ENCODE measurements around the gene RBM25. TPM values are rescaled to one million over a fixed set of nuclear protein-coding genes. Genes with fewer than 3 reads are reported as not detected.

RBM25 gene
- total and polyA plus RNA-seq, 2 experiments from 2014 or later: 120 to 204 TPM

DNA sequence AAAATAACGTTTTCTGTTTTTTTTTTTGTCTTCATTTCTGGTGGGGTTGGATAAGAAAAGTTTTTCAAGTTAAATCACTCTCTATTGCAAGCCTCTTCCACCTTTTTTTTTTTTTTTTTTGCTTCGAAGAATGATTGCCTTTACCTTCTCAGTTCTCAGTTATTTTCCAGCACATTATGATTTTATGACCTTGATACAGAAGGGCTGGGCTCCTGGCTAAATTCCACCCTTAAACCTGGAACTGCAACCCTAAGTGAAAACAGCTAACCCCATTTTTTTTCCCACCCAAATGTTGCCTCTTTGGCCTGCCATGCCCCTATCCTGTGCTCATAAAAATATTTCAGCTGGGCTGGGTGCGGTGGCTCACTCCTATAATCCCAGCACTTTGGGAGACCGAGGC is 109.4 kb downstream of the RBM25 start (continued):
- TF ChIP-seq, protein P1, sequence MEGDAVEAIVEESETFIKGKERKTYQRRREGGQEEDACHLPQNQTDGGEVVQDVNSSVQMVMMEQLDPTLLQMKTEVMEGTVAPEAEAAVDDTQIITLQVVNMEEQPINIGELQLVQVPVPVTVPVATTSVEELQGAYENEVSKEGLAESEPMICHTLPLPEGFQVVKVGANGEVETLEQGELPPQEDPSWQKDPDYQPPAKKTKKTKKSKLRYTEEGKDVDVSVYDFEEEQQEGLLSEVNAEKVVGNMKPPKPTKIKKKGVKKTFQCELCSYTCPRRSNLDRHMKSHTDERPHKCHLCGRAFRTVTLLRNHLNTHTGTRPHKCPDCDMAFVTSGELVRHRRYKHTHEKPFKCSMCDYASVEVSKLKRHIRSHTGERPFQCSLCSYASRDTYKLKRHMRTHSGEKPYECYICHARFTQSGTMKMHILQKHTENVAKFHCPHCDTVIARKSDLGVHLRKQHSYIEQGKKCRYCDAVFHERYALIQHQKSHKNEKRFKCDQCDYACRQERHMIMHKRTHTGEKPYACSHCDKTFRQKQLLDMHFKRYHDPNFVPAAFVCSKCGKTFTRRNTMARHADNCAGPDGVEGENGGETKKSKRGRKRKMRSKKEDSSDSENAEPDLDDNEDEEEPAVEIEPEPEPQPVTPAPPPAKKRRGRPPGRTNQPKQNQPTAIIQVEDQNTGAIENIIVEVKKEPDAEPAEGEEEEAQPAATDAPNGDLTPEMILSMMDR (conservative IDR thresholded peaks at IDR 0.05; ENCODE audit: low read depth in 2 of 2): no peak
- no peak for TF ChIP-seq EZH2 (IDR thresholded peaks at IDR 0.05; ENCODE audit: low read depth, unreplicated experiment)
- TF ChIP-seq, protein P2, sequence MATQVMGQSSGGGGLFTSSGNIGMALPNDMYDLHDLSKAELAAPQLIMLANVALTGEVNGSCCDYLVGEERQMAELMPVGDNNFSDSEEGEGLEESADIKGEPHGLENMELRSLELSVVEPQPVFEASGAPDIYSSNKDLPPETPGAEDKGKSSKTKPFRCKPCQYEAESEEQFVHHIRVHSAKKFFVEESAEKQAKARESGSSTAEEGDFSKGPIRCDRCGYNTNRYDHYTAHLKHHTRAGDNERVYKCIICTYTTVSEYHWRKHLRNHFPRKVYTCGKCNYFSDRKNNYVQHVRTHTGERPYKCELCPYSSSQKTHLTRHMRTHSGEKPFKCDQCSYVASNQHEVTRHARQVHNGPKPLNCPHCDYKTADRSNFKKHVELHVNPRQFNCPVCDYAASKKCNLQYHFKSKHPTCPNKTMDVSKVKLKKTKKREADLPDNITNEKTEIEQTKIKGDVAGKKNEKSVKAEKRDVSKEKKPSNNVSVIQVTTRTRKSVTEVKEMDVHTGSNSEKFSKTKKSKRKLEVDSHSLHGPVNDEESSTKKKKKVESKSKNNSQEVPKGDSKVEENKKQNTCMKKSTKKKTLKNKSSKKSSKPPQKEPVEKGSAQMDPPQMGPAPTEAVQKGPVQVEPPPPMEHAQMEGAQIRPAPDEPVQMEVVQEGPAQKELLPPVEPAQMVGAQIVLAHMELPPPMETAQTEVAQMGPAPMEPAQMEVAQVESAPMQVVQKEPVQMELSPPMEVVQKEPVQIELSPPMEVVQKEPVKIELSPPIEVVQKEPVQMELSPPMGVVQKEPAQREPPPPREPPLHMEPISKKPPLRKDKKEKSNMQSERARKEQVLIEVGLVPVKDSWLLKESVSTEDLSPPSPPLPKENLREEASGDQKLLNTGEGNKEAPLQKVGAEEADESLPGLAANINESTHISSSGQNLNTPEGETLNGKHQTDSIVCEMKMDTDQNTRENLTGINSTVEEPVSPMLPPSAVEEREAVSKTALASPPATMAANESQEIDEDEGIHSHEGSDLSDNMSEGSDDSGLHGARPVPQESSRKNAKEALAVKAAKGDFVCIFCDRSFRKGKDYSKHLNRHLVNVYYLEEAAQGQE (IDR thresholded peaks at IDR 0.05; ENCODE audit: unreplicated experiment): no peak
- no peak for TF ChIP-seq ZNF331 (CRISPR knock-in tag; IDR thresholded peaks at IDR 0.05; ENCODE audit: low read depth)
- no peak for TF ChIP-seq NANOG (IDR thresholded peaks at IDR 0.05; ENCODE audit: borderline replicate concordance)
- TF ChIP-seq JUNB (IDR thresholded peaks at IDR 0.05; ENCODE audit: unreplicated experiment): no peak
- TF ChIP-seq, protein P3, sequence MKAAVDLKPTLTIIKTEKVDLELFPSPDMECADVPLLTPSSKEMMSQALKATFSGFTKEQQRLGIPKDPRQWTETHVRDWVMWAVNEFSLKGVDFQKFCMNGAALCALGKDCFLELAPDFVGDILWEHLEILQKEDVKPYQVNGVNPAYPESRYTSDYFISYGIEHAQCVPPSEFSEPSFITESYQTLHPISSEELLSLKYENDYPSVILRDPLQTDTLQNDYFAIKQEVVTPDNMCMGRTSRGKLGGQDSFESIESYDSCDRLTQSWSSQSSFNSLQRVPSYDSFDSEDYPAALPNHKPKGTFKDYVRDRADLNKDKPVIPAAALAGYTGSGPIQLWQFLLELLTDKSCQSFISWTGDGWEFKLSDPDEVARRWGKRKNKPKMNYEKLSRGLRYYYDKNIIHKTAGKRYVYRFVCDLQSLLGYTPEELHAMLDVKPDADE (IDR thresholded peaks at IDR 0.05): no peak
- TF ChIP-seq CREB1 (CRISPR knock-in tag; IDR thresholded peaks at IDR 0.05; ENCODE audit: low read depth): no peak
- TF ChIP-seq STAT1 (IDR thresholded peaks at IDR 0.05; ENCODE audit: unreplicated experiment): no peak
- no peak for TF ChIP-seq ZNF114 (CRISPR knock-in tag; IDR thresholded peaks at IDR 0.05)
- TF ChIP-seq EZH2phosphoT487 (IDR thresholded peaks at IDR 0.05; ENCODE audit: unreplicated experiment): no peak
- no peak for TF ChIP-seq POLR2AphosphoS5 (IDR thresholded peaks at IDR 0.05; ENCODE audit: low read depth)

DNA sequence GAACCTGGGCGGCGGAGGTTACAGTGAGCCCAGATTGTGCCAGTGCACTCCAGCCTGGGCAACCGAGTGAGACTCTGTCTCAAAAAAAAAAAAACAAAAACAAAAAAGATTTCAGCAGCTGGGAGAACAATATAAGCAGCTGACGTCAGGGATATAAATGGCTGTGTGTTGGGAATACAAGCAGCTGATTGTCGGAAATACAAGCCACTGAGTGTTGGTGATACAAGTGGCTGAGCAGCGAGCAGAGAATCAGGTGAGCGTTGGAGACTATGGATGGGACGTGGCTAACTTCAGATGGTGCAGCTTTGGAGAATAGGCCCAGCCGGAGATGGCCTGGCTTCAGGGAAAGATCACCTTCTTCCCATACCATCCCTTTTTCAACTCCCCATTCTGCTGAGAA is 109.9 kb downstream of the RBM25 start:
- no peak overlapping the region for H3K4me3 Mint-ChIP-seq
- peaks cover 3% of the 10 kb centered on the region for H3K27me3 Mint-ChIP-seq (ENCODE audit: insufficient read depth, low read depth, poor library complexity)
- no peaks in the 10 kb centered on the region for H3K9me3 Mint-ChIP-seq
- Histone ChIP-seq H3K79me2 (replicated peaks; ENCODE audit: insufficient read depth) (no peaks in the 10 kb centered on the region), H3K27ac (ENCODE audit: low read depth) (no peak overlapping the region), H3K4me3 (no peak overlapping the region), H3K4me1 (ENCODE audit: insufficient read depth) (peaks cover 15% of the 10 kb centered on the region), H3K27me3 (ENCODE audit: insufficient read depth) (no peaks in the 10 kb centered on the region), H3F3A (replicated peaks; ENCODE audit: low read depth) (peaks cover 15% of the 10 kb centered on the region), H3K4me2 (no peak overlapping the region), H3K36me3 (ENCODE audit: insufficient read depth) (no peaks in the 10 kb centered on the region; the same call in 1 of the 2 replicates), H3K9me2 (ENCODE audit: insufficient read depth) (no peaks in the 10 kb centered on the region), H2AFZ (no peak overlapping the region), H4K20me1 (replicated peaks; ENCODE audit: insufficient read depth) (peaks cover 7% of the 10 kb centered on the region)
- H3K27ac Mint-ChIP-seq: no peak overlapping the region
- TF ChIP-seq, protein P2 (IDR thresholded peaks at IDR 0.05; ENCODE audit: unreplicated experiment): no peak
- no peak for TF ChIP-seq NANOG (IDR thresholded peaks at IDR 0.05; ENCODE audit: borderline replicate concordance)
- TF ChIP-seq, protein P3 (IDR thresholded peaks at IDR 0.05): no peak
- TF ChIP-seq JUNB (IDR thresholded peaks at IDR 0.05; ENCODE audit: unreplicated experiment): no peak
- TF ChIP-seq POLR2AphosphoS5 (IDR thresholded peaks at IDR 0.05; ENCODE audit: low read depth): no peak
- no peak for TF ChIP-seq ZNF114 (CRISPR knock-in tag; IDR thresholded peaks at IDR 0.05)
- peaks cover 30% of the 10 kb centered on the region for H3K36me3 Mint-ChIP-seq (ENCODE audit: low read depth)
- H3K4me1 Mint-ChIP-seq: peaks cover 20% of the 10 kb centered on the region
- no peak for ATAC-seq
- no peak for DNase-seq (ENCODE audit: low spot score)
